ENCODE data around the gene VCL.

Gene VCL

GRCh38 chr10:74039561-74040145 is 41.7 kb downstream of the VCL start:
- peaks cover 19% of the 10 kb centered on the region for H3K4me1 Mint-ChIP-seq
- no peak overlapping the region for H3K4me3 Mint-ChIP-seq
- H3K27ac Mint-ChIP-seq (ENCODE audit: low read depth) = peak overlapping the region; percentile 44
- no peaks in the 10 kb centered on the region for H3K9me3 Mint-ChIP-seq
- H3K27me3 Mint-ChIP-seq = no peaks in the 10 kb centered on the region
- H3K36me3 Mint-ChIP-seq (ENCODE audit: insufficient read depth) = peaks cover 7% of the 10 kb centered on the region
- ATAC-seq (replicated peaks; ENCODE audit: extremely low read depth, poor library complexity, severe bottlenecking) (no peak), DNase-seq (ENCODE audit: low spot score in 2 of 2) (no peak)

- ATAC-seq (replicated peaks; ENCODE audit: extremely low read depth, poor library complexity, severe bottlenecking) (no peak), DNase-seq (ENCODE audit: low spot score in 2 of 2) (no peak)
- peaks cover 19% of the 10 kb centered on the region for H3K4me1 Mint-ChIP-seq
- peak overlapping the region; percentile 44 for H3K27ac Mint-ChIP-seq (ENCODE audit: low read depth)
- H3K9me3 Mint-ChIP-seq = no peaks in the 10 kb centered on the region
- H3K27me3 Mint-ChIP-seq = no peaks in the 10 kb centered on the region
- no peak overlapping the region for H3K4me3 Mint-ChIP-seq
- H3K36me3 Mint-ChIP-seq (ENCODE audit: insufficient read depth) = peaks cover 9% of the 10 kb centered on the region
Measured at GRCh38 chr10:74040200-74041126, 42.5 kb downstream of the VCL start.

GRCh38 chr10:74044419-74044818 is 46.5 kb downstream of the VCL start:
- Mint-ChIP-seq H3K4me3 (no peak overlapping the region), H3K4me1 (peaks cover 24% of the 10 kb centered on the region), H3K27ac (ENCODE audit: low read depth) (no peak overlapping the region), H3K9me3 (no peaks in the 10 kb centered on the region), H3K27me3 (no peaks in the 10 kb centered on the region), H3K36me3 (ENCODE audit: insufficient read depth) (peaks cover 14% of the 10 kb centered on the region)
- ATAC-seq (replicated peaks; ENCODE audit: extremely low read depth, poor library complexity, severe bottlenecking) (no peak), DNase-seq (ENCODE audit: low spot score in 2 of 2) (no peak)

GRCh38 chr10:74047304-74047703 is 49.4 kb downstream of the VCL start:
- H3K9me3 Mint-ChIP-seq = no peaks in the 10 kb centered on the region
- H3K36me3 Mint-ChIP-seq (ENCODE audit: insufficient read depth) = peaks cover 12% of the 10 kb centered on the region
- DNase-seq (ENCODE audit: low spot score in 2 of 2) (no peak), ATAC-seq (replicated peaks; ENCODE audit: extremely low read depth, poor library complexity, severe bottlenecking) (no peak)
- H3K27ac Mint-ChIP-seq (ENCODE audit: low read depth) = no peak overlapping the region
- H3K4me3 Mint-ChIP-seq = no peak overlapping the region
- H3K27me3 Mint-ChIP-seq = no peaks in the 10 kb centered on the region
- H3K4me1 Mint-ChIP-seq = peaks cover 17% of the 10 kb centered on the region

- Mint-ChIP-seq H3K36me3 (ENCODE audit: insufficient read depth) (peaks cover 14% of the 10 kb centered on the region), H3K27ac (ENCODE audit: low read depth) (no peak overlapping the region), H3K27me3 (no peaks in the 10 kb centered on the region), H3K4me3 (no peak overlapping the region), H3K4me1 (peaks cover 17% of the 10 kb centered on the region), H3K9me3 (no peaks in the 10 kb centered on the region)
- ATAC-seq (replicated peaks; ENCODE audit: extremely low read depth, poor library complexity, severe bottlenecking) = no peak
- no peak for DNase-seq (ENCODE audit: low spot score in 2 of 2)
Measured at GRCh38 chr10:74047871-74048270, 50.0 kb downstream of the VCL start.

GRCh38 chr10:74048433-74048832 is 50.5 kb downstream of the VCL start:
- Mint-ChIP-seq H3K4me3 (no peak overlapping the region), H3K9me3 (no peaks in the 10 kb centered on the region), H3K27ac (ENCODE audit: low read depth) (no peak overlapping the region), H3K36me3 (ENCODE audit: insufficient read depth) (peaks cover 13% of the 10 kb centered on the region), H3K4me1 (peaks cover 17% of the 10 kb centered on the region), H3K27me3 (no peaks in the 10 kb centered on the region)
- no peak for DNase-seq (ENCODE audit: low spot score in 2 of 2)
- no peak for ATAC-seq (replicated peaks; ENCODE audit: extremely low read depth, poor library complexity, severe bottlenecking)

- no peak for DNase-seq (ENCODE audit: low spot score in 2 of 2)
- H3K27ac Mint-ChIP-seq (ENCODE audit: low read depth) = peak overlapping the region; percentile 22
Measured at GRCh38 chr10:74049955-74050354, 52.0 kb downstream of the VCL start.

GRCh38 chr10:74050653-74051052 is 52.7 kb downstream of the VCL start:
- no peak for ATAC-seq (replicated peaks; ENCODE audit: extremely low read depth, poor library complexity, severe bottlenecking)
- peaks cover 11% of the 10 kb centered on the region for H3K4me1 Mint-ChIP-seq
- H3K4me3 Mint-ChIP-seq = no peak overlapping the region
- no peaks in the 10 kb centered on the region for H3K9me3 Mint-ChIP-seq
- no peak for DNase-seq (ENCODE audit: low spot score in 2 of 2)
- peaks cover 6% of the 10 kb centered on the region for H3K36me3 Mint-ChIP-seq (ENCODE audit: insufficient read depth)
- H3K27ac Mint-ChIP-seq (ENCODE audit: low read depth) = no peak overlapping the region
- H3K27me3 Mint-ChIP-seq = no peaks in the 10 kb centered on the region

More at GRCh38 chr10:74049955-74050354, 52.0 kb downstream of the VCL start:
- Mint-ChIP-seq H3K27me3 (no peaks in the 10 kb centered on the region), H3K4me1 (peaks cover 15% of the 10 kb centered on the region), H3K9me3 (no peaks in the 10 kb centered on the region), H3K36me3 (ENCODE audit: insufficient read depth) (peaks cover 6% of the 10 kb centered on the region), H3K4me3 (no peak overlapping the region)
- no peak for ATAC-seq (replicated peaks; ENCODE audit: extremely low read depth, poor library complexity, severe bottlenecking)

GRCh38 chr10:74051736-74052342 is 53.9 kb downstream of the VCL start:
- Mint-ChIP-seq H3K4me1 (peaks cover 20% of the 10 kb centered on the region), H3K4me3 (no peak overlapping the region), H3K27me3 (no peaks in the 10 kb centered on the region), H3K9me3 (no peaks in the 10 kb centered on the region), H3K36me3 (ENCODE audit: insufficient read depth) (peaks cover 1% of the 10 kb centered on the region), H3K27ac (ENCODE audit: low read depth) (no peak overlapping the region)
- ATAC-seq (replicated peaks; ENCODE audit: extremely low read depth, poor library complexity, severe bottlenecking) (no peak), DNase-seq (ENCODE audit: low spot score in 2 of 2) (no peak)

GRCh38 chr10:74052994-74053393 is 55.1 kb downstream of the VCL start:
- Mint-ChIP-seq H3K9me3 (no peaks in the 10 kb centered on the region), H3K27me3 (no peaks in the 10 kb centered on the region), H3K4me1 (peaks cover 25% of the 10 kb centered on the region), H3K4me3 (no peak overlapping the region), H3K36me3 (ENCODE audit: insufficient read depth) (peaks cover 3% of the 10 kb centered on the region), H3K27ac (ENCODE audit: low read depth) (no peak overlapping the region)
- no peak for DNase-seq (ENCODE audit: low spot score in 2 of 2)
- ATAC-seq (replicated peaks; ENCODE audit: extremely low read depth, poor library complexity, severe bottlenecking) = no peak

- Mint-ChIP-seq H3K4me1 (peaks cover 28% of the 10 kb centered on the region), H3K27me3 (no peaks in the 10 kb centered on the region), H3K4me3 (no peak overlapping the region), H3K27ac (ENCODE audit: low read depth) (no peak overlapping the region), H3K9me3 (no peaks in the 10 kb centered on the region), H3K36me3 (ENCODE audit: insufficient read depth) (peaks cover 3% of the 10 kb centered on the region)
- no peak for DNase-seq (ENCODE audit: low spot score in 2 of 2)
- no peak for ATAC-seq (replicated peaks; ENCODE audit: extremely low read depth, poor library complexity, severe bottlenecking)
Measured at GRCh38 chr10:74055383-74056049, 57.6 kb downstream of the VCL start.

GRCh38 chr10:74056050-74056818 is 58.3 kb downstream of the VCL start:
- Mint-ChIP-seq H3K27me3 (no peaks in the 10 kb centered on the region), H3K36me3 (ENCODE audit: insufficient read depth) (peaks cover 3% of the 10 kb centered on the region), H3K9me3 (no peaks in the 10 kb centered on the region), H3K4me3 (no peak overlapping the region), H3K4me1 (peaks cover 32% of the 10 kb centered on the region), H3K27ac (ENCODE audit: low read depth) (no peak overlapping the region)
- ATAC-seq (replicated peaks; ENCODE audit: extremely low read depth, poor library complexity, severe bottlenecking) (peak; percentile 24), DNase-seq (ENCODE audit: low spot score in 2 of 2) (no peak)
